HPDE6-E6E7 (cell line): ENCODE measurements around the gene MARCHF7.

Source experiments
- DNase-seq: peaks from one replicate; pipeline ENCODE4 v3.0.0; 2011; ENCODE audit warnings: missing footprints; ENCODE audit errors: extremely low spot score

The MARCHF7 gene

DNA sequence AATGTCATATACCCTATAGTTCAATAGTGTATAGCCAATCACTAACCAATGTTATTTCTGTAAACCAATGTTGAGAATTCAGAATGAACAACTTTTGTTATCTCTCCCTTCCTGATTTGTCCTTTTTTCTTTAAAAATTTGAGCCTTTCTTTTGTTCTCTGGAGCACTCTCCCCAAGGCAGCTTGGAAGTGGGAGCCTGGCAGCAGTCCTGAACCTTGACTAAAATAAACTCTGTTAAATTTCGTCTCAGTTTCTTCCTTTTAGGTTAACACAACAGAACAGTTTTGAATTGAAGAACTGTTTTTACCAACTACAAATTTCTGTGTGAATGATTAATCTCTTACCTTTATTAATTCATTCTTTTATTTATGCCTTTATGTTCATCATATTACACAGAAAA lies 49.8 kb downstream of the MARCHF7 start:
- DNase-seq: no peak
